Measurements from ENCODE around the gene CABP5.
"Not testable (repeated sequence)": the region's sequence is repeated elsewhere in the genome, so short reads cannot be mapped to it uniquely, and the experiment has no call there.

Gene CABP5

DNA sequence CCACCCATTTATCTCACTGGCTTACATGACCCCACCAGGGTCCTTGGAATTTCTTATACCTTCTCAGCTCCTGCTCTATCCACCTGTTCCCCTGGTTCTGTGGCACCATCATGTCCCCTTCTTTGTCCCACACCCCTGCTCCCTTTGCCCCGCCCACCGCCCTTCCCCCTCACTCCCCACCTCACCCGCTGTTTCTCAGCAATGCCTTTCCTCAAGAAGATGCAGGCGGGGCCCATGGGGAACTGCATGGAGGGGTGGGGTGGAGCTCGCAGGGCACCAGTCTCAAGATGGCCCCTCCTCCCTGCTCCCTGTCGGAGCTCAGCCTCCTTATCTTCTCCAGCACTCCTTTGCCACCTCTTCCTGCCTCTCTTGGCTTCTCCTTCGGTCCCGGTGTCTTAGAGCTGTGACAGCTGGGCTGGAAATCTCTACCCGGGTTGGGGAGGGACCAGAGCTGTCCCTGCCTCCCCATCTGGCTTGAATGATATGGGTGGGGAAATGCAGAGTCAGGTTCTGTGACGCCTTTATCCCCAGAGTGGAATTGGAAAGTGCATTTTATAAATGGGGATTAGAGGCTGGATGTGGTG lies at the start of gene CABP5:
Gene CABP5 (minus strand): TSS at position 405 of the 584 bp plus-strand sequence. CDS start 157 bp downstream, at position 248.
- DNase-seq, result no peak

DNA sequence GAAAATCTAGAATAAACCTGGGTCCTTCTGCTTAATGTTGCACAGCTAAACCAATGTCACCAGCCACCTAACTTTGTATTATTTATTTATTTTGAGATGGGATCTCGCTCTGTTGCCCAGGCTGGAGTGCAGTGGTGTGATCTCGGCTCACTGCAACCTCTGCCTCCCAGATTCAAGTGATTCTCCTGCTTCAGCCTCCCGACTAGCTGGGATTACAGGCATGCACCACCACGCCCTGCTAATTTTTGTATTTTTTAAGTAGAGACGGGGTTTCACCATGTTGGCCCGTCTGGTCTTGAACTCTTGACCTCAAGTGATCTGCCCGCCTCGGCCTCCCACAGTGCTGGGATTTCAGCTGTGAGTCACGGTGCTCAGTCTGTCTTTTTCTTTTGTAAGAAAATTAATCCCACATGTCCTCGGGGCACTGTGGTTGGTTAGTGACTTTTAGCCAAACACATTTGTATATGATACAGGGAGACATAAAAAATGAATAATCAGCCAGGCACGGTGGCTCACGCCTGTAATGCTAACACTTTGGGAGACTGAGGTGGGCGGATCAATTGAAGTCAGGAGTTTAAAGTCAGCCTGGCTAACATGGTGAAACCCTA lies 47.3 kb upstream of the CABP5 start:
- not testable (repeated sequence) for DNase-seq

DNA sequence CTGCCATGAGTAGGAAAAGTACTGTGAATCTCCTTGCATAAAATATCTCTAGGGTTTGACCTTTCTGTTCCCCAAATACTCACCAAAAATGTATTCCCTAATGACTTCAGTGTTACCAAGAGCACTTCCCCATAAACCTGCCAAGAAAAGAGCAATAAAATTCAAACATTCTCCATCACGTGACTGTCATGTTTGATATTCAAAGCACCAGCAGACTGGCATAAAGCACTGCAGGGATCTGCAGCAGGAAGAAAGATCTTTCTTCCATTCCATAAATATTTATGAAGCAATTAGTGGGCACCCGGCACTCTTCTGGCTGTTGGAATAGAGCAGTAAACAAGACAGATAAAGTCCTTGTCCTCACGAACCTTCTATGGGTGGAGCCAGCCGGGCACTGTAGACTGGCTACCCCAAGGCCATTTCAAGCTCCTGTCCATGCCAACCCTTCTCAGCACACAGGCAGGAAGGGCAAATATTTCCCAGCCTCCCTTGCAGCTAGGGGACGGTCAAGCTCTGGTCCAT lies 46.5 kb upstream of the CABP5 start:
- DNase-seq, result no peak

DNA sequence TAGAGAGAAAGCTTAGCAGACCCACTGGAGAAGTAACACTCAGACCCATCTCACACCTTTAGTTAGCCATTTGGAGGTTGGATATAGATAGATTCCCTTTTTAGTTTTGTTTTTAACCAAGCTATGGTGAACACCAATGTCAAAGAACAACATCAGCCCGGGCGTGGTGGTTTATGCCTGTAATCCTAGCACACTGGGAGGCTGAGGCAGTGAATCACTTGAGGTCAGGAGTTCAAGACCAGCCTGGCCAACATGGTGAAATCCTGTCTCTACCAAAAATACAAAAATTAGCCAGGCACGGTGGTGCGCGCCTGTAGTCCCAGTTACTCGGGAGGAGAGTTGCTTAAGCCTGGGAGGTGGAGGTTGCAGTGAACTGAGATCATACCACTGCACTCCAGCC lies 45.1 kb upstream of the CABP5 start:
- not testable (repeated sequence) for DNase-seq

DNA sequence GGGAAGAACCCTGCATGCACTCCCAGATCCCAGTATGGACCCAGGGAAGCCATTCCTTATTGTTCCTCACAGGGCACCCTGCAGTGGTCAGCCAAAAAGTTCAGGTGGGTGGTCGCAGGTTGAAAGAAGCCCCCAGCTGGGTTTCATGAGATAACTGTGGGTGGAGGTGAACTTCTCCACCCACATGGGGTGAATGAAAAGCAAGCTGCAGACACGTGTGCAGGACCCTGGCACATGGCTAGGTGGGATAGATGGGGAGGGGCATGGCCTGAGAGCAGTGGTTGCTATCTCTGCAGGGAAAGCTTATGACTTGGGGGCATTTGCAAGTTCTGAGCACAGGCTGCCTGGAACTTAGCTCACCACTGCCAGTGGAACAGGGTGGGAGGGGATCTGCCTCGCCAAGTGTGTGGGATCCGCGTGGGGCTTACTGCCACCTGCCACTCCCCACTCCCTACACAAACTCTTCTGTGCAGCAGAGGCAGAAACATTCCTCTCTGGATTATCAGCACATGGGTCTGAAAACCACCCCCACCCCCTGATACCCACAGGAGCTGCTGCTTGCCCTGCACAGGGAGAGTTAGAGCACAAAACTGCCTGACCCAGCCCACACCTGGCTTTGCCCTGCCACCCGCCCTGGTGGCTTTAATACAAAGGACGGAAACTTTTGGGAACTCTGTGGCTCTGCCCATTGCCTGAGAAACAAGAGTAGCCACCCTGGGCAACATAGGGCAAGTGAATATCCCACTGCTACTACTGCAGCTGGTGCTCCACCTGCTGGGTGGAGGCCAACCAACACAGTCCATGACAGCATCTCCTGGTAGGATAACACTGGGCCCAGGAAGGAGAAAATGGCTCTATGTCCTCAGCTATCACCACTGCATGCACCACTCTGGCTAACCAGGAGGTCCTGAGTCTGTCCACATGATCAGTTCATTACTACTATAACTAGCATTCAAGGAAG lies 42.3 kb upstream of the CABP5 start:
- DNase-seq, result no peak

DNA sequence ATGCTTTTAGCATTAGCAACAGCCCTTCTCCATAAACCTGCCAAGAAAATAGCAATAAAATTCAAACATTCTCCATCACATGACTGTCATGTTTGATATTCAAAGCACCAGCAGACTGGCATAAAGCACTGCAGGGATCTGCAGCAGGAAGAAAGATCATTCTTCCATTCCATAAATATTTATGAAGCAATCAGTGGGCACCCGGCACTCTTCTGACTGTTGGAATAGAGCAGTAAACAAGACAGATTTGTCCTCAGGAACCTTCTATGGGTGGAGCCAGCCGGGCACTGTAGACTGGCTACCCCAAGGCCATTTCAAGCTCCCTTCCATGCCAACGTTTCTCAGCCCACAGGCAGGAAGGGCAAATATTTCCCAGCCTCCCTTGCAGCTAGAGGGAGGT lies 41.2 kb upstream of the CABP5 start:
- DNase-seq, result no peak

DNA sequence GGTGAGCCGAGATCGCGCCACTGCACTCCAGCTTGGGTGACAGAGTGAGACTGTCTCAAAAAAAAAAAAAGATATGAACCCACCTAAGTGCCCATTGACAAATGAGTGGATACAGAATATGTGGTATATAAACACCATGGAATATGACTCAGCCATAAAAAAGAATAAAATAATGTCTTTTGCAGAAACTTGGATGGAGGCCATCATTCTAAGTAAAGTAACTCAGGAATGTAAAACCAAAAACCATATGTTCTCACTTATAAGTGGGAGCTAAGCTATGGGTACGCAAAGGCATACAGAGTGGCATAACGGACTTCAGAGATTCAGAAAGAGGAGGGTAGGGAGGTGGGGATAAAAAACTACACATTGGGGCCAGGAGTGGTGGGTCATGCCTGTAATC lies 37.2 kb upstream of the CABP5 start:
- DNase-seq, result no peak

DNA sequence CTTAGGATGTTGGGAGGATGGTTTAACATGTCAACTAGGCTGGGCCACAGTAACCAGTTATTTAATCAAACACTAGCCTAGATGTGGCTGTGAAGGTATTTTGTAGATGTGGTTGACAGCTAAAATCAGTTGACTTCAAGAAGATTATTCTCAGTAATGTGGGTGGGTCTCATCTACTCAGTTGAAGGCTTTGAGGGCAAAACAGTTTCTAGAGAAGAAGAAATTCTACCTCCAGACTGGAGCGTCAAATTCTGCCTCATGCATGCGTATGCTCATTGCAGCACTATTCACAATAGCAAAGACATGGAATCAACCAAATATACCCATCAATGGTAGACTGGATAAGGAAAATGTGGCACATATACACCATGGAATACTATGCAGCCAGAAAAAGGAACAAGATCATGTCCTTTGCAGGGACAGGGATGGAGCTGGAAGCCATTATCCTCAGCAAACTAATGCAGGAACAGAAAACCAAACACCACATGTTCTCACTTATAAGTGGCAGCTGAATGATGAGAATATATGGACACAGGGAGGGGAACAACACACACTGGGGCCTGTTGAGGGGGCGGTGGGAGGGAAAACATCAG lies 26.4 kb upstream of the CABP5 start:
- DNase-seq, result not testable (repeated sequence)

DNA sequence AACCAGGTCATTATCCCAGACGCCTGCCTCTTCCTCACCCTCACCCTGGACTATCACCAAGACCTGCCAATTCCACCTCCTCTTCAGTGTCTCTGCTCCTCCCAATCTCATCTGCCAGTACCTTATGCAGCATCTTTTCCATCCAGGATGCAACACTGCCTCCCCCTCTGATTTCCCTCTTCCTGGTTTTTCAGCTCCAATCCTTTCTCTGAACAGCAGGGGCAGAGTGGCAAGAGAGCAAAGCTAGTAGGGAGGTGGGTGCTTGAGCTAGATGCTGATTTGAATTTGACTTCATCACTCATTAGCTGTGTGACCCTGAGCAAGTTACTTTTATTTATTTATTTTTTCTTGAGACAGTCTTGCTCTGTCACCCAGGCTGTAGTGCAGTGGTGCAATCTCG lies 25.6 kb upstream of the CABP5 start:
- no peak for DNase-seq

DNA sequence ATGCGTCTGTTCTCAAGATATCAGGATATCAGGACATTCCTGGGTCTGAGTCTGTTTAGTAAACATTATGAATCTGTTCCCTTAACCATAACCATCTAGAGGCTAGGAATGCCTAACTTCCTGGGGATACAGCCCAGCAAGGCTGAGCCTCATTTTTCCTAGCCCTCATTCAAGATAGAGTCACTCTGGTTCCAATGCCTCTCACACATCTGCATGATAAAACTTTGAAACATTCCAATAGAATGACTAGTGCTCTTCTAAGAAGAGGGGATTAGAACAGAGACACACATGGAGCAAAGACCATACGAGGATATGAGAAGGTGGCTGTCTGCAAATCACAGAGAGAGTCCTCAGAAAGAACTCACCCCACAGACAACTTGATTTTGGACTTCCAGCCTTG lies 20.6 kb upstream of the CABP5 start:
- DNase-seq, result no peak

DNA sequence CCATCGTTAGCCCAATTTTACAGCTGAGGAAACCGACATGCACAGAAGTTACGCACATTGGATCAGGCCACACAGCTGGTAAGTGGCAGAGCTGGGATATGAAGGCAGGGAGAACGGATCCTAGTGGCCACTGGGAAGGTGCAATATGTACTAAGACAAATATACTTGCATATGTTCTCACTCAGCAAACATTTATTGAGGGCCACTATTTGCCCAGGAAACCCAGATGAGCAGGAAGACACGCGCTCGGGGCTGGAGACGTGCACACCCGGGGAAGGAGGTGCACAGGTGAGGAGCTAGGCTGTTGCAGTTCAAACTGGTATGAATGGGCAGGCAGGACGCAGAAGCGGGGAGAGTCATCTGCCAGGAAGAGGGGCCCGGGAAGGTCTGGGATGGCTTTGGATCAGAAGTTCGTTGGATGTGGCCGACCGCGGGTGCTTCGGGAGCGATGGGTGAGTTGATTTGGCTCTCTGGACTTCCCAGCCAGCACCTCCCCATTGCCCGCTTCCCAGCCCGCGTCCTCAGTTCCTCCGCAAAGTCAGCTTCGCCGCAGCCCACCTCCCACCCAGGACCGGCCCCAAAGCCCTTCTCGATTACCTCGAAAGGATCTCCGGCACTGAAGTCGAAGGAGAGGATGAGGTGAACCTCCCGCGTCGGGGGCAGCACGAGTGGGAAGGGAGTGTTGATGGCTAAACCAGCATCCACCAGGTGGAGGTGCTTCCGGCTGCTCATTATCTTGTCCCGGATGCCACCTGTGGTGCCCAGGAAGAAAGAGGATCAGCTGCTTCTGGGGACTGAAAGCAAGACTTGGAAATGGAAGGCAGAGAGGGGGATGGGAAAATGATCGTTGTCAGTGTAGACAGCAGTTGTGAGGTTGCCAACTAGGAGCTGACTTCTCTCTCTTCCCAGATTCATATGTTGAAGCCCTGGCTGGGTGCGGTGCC lies 17.8 kb upstream of the CABP5 start:
- DNase-seq, result no peak

DNA sequence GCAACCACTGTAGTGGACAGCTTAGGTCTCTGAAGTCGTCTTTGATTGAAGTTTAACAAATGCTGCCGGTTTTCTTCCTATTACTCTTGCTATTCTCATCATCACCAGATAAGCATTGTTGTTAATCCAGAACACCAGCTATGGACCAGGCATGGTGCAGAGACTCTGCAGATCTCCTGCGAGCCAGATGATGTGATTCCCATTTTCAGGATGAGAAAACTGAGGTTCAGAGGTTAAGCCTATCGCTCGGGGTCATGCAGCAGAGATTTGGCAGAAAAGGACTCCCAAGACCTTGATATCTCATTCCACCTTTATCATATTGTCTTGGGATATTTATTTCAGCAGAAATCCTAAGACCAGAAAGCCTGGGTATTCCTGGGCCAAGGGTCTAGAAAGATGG lies 16.5 kb upstream of the CABP5 start:
- DNase-seq, result no peak

DNA sequence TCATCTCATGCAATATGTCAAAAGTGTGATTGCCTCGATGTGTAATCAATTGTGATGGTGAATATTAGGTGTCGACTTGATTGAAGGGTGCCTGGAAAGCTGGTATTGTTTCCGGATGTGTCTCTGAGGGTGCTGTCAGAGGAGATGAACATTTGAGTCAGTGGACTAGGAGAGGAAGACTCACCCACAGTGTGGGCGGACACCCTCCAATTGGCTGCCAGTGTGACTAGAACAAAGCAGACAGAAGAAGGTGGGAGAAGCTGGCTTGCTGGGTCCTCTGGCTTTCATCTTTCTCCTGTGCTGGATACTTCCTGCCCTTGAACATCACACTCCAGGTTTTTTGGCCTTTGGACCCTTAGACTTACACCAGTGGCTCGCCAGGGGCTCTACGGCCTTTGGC lies 15.5 kb upstream of the CABP5 start:
- no peak for DNase-seq

DNA sequence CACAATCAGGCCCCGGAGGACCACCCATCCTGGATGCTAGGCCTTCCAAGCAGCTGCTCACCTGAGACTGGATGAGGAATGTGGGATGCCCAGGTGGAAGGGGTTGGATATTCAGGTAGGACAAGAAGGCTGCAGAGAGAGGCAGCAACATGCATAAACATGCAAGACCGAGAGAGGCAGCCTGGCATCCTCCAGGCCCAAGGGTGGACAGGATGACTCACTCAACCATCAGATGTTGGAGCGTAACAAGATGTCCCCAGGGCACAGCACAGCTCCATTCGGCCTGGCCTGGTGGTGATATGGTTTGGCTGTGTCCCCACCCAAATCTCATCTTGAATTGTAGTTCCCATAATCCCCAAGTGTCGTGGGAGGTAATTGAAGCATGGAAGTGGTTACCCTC lies 10.0 kb upstream of the CABP5 start:
- DNase-seq, result no peak

DNA sequence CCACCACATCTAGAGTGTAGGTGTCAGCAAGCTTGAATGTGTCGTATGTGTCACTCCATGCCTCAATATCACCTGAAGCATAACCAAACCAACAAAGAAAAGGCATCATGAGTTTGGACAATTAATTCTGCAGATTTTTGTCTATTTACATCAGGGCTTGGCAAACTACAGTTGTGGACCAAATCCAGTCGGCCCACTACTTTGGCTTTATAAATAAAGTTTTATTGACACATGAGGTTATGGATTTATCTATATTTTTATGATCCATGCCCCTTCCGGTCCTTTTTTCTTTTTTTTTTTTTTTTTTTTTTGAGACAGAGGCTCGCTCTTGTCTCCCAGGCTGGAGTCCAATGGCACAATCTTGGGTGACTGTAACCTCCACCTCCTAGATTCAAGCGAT lies 9.2 kb upstream of the CABP5 start:
- DNase-seq, result no peak

DNA sequence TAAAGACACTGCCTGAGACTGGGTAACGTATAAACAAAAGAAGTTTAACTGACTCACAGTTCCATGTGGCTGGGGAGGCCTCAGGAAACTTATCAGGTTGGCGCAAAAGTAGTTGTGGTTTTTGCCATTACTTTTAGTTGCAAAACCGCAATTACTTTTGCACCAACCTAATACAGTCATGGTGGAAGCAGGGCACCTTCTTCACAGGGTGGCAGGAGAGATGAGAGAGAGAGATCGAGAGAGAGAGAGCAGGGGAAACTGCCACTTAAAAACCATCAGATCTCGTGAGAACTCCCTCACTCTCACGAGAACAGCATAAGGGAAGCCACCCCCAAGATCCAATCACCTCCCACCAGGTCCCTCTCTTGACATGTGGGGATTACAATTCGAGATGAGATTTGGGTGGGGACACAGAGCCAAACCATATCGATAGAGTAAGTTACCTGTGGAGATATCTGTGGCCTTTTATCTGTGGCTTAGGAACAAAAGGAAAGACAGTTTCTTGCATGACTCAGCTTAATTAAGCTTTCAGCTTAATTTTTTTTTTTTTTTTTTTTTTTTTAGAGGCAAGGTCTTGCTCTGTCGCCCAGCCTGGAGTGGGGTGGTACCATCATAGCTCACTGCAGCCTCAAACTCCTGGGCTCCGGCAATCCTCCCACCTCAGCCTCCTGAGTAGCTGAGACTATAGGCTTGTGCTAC lies 7.6 kb upstream of the CABP5 start:
- no peak for DNase-seq

DNA sequence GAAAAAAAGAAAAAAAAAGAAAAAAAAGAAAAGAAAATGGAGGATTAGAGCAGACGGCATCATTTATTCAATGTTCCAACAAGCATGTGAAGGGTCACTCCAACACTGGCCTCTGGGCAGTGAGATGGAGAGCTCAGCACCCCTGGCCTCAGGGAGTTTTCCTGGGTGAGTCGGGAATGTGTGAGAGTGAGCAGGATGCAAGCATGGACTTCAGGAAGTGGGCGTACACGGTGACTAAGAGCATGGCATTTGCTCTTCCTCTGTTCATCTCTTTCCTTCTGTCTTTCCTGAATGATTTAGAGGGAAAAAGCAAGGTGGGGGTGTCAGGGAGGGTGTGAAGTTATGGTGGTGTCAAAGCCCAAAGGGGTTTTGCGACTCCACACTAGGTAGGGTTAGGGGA lies 682 bp upstream of the CABP5 start:
- no peak for DNase-seq

DNA sequence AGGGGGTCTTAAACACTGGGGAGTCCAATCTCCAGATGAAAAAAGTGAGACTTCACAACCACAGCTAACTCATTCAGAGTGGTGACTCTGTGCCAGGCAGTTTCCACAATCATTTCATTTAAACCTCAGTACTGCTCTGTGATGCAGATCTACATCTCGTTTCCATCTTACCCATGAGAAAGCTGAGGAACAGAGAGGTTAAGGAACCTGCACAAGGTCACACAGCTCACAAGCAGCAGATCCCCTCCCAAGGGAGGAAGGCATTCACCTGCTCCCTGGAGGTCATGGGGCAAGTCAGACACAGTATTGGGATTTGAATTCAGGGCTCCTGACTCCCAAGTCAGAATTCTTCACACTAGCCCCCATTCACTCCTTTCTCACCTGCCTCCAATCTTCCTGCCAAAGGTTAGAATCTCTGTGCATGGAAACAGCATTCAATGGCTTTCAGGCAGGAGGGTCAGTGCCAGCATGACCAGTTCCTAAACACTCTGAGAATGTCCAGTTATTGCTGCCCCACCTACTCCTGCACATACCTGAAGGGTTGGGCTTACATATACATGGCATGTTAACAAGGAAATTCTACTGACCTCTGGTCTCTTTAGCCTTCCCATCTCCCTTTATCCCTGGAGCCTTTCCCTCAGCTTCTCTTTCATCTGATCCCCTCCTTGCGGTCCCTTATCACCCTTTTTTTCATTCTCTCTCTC lies 1.9 kb downstream of the CABP5 start:
- no peak for DNase-seq

DNA sequence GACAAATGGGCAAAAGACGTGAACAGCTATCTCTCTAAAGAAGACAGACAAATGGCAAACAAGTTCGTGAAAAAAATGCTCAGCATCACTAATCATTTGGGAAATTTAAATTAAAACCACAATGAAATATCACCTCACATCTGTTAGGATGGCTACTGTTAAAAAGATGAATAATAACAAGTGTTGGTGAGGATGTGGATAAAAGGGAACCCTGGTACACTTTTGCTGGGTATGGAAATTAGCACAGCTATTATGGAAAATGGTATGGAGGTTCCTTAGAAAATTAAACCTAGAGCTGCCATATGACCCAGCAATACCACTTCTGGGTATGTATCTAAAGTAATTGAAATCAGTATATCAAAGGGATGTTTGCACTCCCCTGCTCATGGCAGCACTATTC lies 7.1 kb downstream of the CABP5 start:
- DNase-seq, result no peak

DNA sequence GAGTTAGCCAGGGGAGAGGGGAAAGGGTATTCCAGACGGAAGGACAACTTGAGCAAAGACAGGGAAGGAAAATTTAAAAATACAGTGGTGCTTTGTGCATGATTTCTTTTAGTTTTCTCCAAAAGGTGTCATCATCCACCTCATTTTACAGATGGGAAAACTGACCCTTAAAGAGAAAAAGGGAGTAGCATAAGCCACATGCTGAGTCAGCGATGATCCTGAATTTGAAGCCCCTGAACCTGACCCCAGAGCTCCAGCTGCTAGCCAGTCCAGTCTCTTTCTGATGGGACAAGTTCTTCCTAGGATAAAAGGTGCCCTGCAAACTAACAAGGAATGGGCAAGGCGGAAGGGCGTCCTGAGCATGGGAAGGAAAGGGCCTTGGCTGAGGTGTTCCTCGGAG lies 10.3 kb downstream of the CABP5 start:
- no peak for DNase-seq

DNA sequence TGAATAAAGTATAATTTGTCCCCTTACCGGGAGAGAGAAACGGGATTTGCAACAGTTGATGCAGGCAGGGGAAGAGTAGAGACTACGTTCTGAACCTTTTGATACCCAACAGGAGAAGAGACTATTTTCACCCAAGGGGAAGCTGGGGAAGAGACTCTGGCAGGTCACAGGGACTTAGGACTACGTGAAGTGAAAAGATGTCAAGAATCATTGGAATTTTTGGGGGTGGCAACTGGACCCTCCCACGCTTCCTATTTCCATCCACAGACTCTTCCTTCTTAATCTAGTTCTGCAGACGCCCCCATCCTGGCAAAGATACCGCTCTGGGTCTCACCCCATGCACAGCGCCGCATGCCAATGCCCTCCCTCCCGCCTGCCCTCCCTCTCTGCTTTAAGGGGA lies 13.8 kb downstream of the CABP5 start:
- DNase-seq, result no peak
